ENCODE measurements around the gene LRIG1.

Gene LRIG1

GRCh38 chr3:66500576-66501482 lies at the start of gene LRIG1:
TSS of gene LRIG1 (minus strand) at chr3:66501022. CDS start at chr3:66500407, 615 bp downstream.
- DNase-seq = peak; percentile 97

GRCh38 chr3:66544619-66545429 lies 44.0 kb upstream of the LRIG1 start:
- no peak for DNase-seq

- DNase-seq = no peak
Measured at GRCh38 chr3:66542153-66542552, 41.3 kb upstream of the LRIG1 start.

GRCh38 chr3:66539466-66539989 lies 38.7 kb upstream of the LRIG1 start:
- no peak for DNase-seq

- DNase-seq = no peak
Measured at GRCh38 chr3:66538390-66538789, 37.6 kb upstream of the LRIG1 start.

GRCh38 chr3:66537735-66538134 lies 36.9 kb upstream of the LRIG1 start:
- DNase-seq = no peak

GRCh38 chr3:66536791-66537190 lies 36.0 kb upstream of the LRIG1 start:
- DNase-seq = no peak

GRCh38 chr3:66534304-66534845 lies 33.6 kb upstream of the LRIG1 start:
- no peak for DNase-seq

- no peak for DNase-seq
Measured at GRCh38 chr3:66532613-66533012, 31.8 kb upstream of the LRIG1 start.

- no peak for DNase-seq
Measured at GRCh38 chr3:66532160-66532587, 31.4 kb upstream of the LRIG1 start.

GRCh38 chr3:66531256-66531655 lies 30.4 kb upstream of the LRIG1 start:
- DNase-seq = no peak

GRCh38 chr3:66527246-66527645 lies 26.4 kb upstream of the LRIG1 start:
- no peak for DNase-seq

- no peak for DNase-seq
Measured at GRCh38 chr3:66525771-66526170, 24.9 kb upstream of the LRIG1 start.

- no peak for DNase-seq
Measured at GRCh38 chr3:66520724-66521123, 19.9 kb upstream of the LRIG1 start.

GRCh38 chr3:66518644-66519043 lies 17.8 kb upstream of the LRIG1 start:
- no peak for DNase-seq

GRCh38 chr3:66518126-66518525 lies 17.3 kb upstream of the LRIG1 start:
- no peak for DNase-seq

GRCh38 chr3:66517241-66517640 lies 16.4 kb upstream of the LRIG1 start:
- no peak for DNase-seq

- no peak for DNase-seq
Measured at GRCh38 chr3:66508461-66508860, 7.6 kb upstream of the LRIG1 start.

GRCh38 chr3:66507423-66508260 lies 6.8 kb upstream of the LRIG1 start:
- no peak for DNase-seq

- no peak for DNase-seq
Measured at GRCh38 chr3:66506154-66506553, 5.3 kb upstream of the LRIG1 start.

- DNase-seq = no peak
Measured at GRCh38 chr3:66504850-66505641, 4.2 kb upstream of the LRIG1 start.

- no peak for DNase-seq
Measured at GRCh38 chr3:66502981-66503380, 2.2 kb upstream of the LRIG1 start.

Data from CD4-positive, alpha-beta T cell treated with Interleukin-15 for 1 hour (primary cell).